HEK293T (cell line): ENCODE measurements around the gene RAB11FIP5.

Experiments
- CTCF ChIA-PET: fragments of 350-600 bp; formaldehyde crosslinking; extraction: SDS; loops from one replicate; lab custom pipeline; 2021; ENCODE audit warnings: antibody characterized with exemption, inconsistent platforms; lab: Yijun Ruan, JAX
- POLR2A ChIA-PET: fragments of 350-600 bp; formaldehyde crosslinking; extraction: SDS; loops from one replicate; lab custom pipeline; 2020; ENCODE audit warnings: antibody characterized with exemption, inconsistent platforms; lab: Yijun Ruan, JAX
- DNase-seq: peaks from one replicate; pipeline ENCODE4 v3.0.0; 2012; ENCODE audit warnings: mixed read lengths; ENCODE audit errors: extremely low spot score
- ARNT ChIP-seq: fragments of 450-650 bp; IDR thresholded peaks from 2 replicates; pipeline ENCODE4 v1.6.1; 2017; ENCODE audit warnings: mild to moderate bottlenecking
- BHLHE40 ChIP-seq: fragments of 450-650 bp; IDR thresholded peaks from 2 replicates; pipeline ENCODE4 v1.6.1; 2016; ENCODE audit warnings: mild to moderate bottlenecking, moderate library complexity, borderline replicate concordance
- CTBP1 ChIP-seq: fragments of 450-650 bp; IDR thresholded peaks from 2 replicates; pipeline ENCODE4 v1.6.1; 2016; ENCODE audit warnings: borderline replicate concordance
- ELF4 ChIP-seq: fragments of 450-650 bp; IDR thresholded peaks from 2 replicates; pipeline ENCODE4 v1.6.1; 2017; ENCODE audit warnings: antibody characterized with exemption
- FOXA1 ChIP-seq: fragments of 450-650 bp; IDR thresholded peaks from 2 replicates; pipeline ENCODE4 v1.6.1; 2016; ENCODE audit warnings: mild to moderate bottlenecking
- FOXK2 ChIP-seq: fragments of 450-650 bp; IDR thresholded peaks from 2 replicates; pipeline ENCODE4 v1.6.1; 2016; ENCODE audit warnings: mild to moderate bottlenecking
- FOXM1 ChIP-seq: fragments of 450-650 bp; IDR thresholded peaks from 2 replicates; pipeline ENCODE4 v1.6.1; 2017; ENCODE audit warnings: mild to moderate bottlenecking, borderline replicate concordance
- HDGF ChIP-seq: fragments of 450-650 bp; IDR thresholded peaks from 2 replicates; pipeline ENCODE4 v1.6.1; 2017; ENCODE audit warnings: antibody characterized with exemption, borderline replicate concordance
- L3MBTL2 ChIP-seq: fragments of 450-650 bp; conservative IDR thresholded peaks from 2 replicates; pipeline ENCODE4 v1.6.1; 2016; ENCODE audit warnings: mild to moderate bottlenecking
- LEF1 ChIP-seq: fragments of 450-650 bp; IDR thresholded peaks from 2 replicates; pipeline ENCODE4 v1.6.1; 2017; ENCODE audit warnings: mild to moderate bottlenecking, borderline replicate concordance
- NFRKB ChIP-seq: fragments of 450-650 bp; IDR thresholded peaks from 2 replicates; pipeline ENCODE4 v1.6.1; 2016; ENCODE audit warnings: mild to moderate bottlenecking, moderate library complexity
- PKNOX1 ChIP-seq: fragments of 450-650 bp; IDR thresholded peaks from 2 replicates; pipeline ENCODE4 v1.6.1; 2016
- SP1 ChIP-seq: fragments of 450-650 bp; IDR thresholded peaks from 2 replicates; pipeline ENCODE4 v1.6.1; 2017
- SUZ12 ChIP-seq: fragments of 450-650 bp; IDR thresholded peaks from 2 replicates; pipeline ENCODE4 v1.6.1; 2016; ENCODE audit warnings: mild to moderate bottlenecking
- TARDBP ChIP-seq: fragments of 450-650 bp; IDR thresholded peaks from 2 replicates; pipeline ENCODE4 v1.6.1; 2016
- ZNF384 ChIP-seq: fragments of 450-650 bp; IDR thresholded peaks from 2 replicates; pipeline ENCODE4 v1.6.1; 2016

Gene RAB11FIP5

GRCh38 chr2:73082523-73083410, 30.0 kb downstream of the RAB11FIP5 start:
- no peak for DNase-seq
- TF ChIP-seq CTBP1 (no peak), NFRKB (no peak), L3MBTL2 (no peak), FOXK2 (no peak), TARDBP (no peak), ELF4 (no peak), FOXA1 (no peak)
- CTCF ChIA-PET: no interaction called here
- POLR2A ChIA-PET: interaction anchor here (1.1 kb wide), 1 partner anchor 11 kb away, joined by 4 read pairs; the partner anchor contains the start of gene SFXN5

DNA sequence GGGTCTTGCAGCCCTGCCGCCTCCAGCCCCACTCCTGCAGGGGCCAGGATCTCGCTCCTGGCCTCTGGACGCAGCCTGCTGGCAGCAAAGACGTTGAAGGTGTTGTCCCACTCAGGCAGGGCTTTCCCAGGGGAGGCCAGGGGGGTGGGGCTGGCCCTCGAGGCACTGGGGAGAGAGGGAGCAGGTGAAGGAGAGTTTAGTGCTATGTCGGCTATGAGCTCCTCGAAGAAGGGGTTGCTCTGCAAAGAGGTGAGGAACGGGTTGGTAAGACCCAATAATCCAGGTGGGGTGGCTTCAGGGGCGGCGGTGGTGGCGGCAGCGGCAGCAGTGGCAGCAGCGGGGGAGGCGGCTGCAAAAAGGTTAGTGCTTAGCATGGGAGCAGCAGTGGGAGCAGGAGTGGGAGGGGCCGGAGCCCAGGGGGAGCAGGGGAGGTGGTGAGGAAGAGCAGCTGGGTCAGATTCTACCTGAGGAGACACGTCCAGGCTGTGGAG, 31.5 kb downstream of the RAB11FIP5 start:
- no peak for DNase-seq
- CTCF ChIA-PET: interaction anchor here (0.8 kb wide), 1 partner anchor 89 kb away, joined by 3 read pairs; no protein-coding TSS in a partner anchor
- POLR2A ChIA-PET: no interaction called here
- TF ChIP-seq FOXA1 (no peak), HDGF (no peak), TARDBP (no peak), ARNT (no peak), NFRKB (no peak), ZNF384 (no peak), BHLHE40 (no peak), PKNOX1 (no peak), CTBP1 (no peak), FOXM1 (no peak), LEF1 (no peak)

DNA sequence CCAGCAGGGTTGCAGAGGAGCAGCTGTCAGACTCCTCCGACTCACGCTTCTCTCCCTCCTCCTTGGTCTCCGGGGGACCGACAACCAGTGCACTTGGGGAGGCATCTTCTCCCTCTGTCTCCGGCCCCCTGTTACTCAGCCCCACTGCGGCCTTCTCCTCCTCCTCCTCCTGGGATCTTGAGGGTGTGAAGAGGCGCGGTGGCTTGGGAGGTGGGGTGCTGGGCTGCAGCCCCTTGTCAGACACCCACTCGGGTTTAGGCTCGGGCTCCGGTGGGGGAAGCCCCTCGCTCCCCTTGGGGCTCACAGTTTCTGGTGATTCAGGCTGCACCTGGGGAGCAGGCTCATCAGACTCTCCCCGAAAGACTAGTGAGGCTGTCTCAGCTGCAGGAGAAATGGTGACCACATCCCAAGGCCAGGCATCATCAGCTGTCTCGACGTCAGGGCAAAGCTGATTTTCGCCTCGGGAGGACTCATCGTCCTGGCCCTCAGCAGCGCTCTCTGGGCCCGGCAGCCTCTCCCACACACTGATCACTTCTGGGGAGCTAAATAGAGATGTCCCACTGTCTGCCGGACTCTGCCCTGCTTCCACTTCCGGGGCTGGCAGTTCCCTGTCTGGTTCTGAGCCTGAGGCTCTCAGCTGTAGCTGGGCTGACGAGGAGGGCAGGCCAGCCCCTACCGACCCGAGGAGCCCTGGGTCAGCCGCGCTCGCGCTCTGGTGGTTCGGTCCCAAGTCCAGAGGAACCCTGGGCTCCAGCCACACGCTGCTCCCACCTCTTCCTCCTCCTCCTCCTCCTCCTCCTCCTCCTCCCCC, 32.2 kb downstream of the RAB11FIP5 start:
- CTCF ChIA-PET: no interaction called here

DNA sequence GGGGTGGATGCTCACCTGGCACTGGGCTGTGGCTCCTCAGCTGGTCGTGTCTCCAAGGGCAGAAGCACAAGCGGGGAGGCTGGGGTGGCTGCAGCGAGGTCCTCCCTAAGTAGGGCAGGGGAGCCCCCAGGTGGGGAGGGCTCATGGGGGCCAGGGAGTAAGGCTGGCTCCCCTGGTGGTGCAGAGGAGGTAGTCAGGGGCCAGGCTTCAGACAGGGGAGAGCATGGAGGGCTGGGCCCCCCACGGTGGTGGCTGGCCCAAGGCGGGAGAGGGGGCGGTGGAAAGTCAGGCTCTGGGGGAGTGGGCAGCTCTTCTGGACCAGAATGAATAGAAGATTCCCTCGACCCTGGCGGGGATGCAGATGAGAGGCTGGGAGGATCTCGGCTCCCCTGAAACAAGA, 33.1 kb downstream of the RAB11FIP5 start:
- DNase-seq: no peak
- POLR2A ChIA-PET: interaction anchor here (1.1 kb wide), 1 partner anchor 8 kb away, joined by 5 read pairs; the partner anchor contains the start of gene SFXN5
- CTCF ChIA-PET: interaction anchor here (0.8 kb wide), 1 partner anchor 77 kb away, joined by 3 read pairs; no protein-coding TSS in a partner anchor
- TF ChIP-seq SUZ12 (no peak), BHLHE40 (no peak), SP1 (no peak), FOXA1 (no peak), ARNT (no peak), ZNF384 (no peak), ELF4 (no peak), L3MBTL2 (no peak), FOXM1 (no peak), HDGF (no peak), NFRKB (no peak)

More for the DNA sequence above, 32.2 kb downstream of the RAB11FIP5 start:
- DNase-seq: no peak
- no peak for TF ChIP-seq L3MBTL2
- TF ChIP-seq SUZ12: no peak
- TF ChIP-seq FOXA1: no peak
- no peak for TF ChIP-seq ZNF384
- TF ChIP-seq FOXK2: no peak
- TF ChIP-seq TARDBP: no peak
- TF ChIP-seq NFRKB: no peak
- no peak for TF ChIP-seq SP1
- no peak for TF ChIP-seq HDGF
- TF ChIP-seq BHLHE40: no peak
- no peak for TF ChIP-seq CTBP1
- TF ChIP-seq FOXM1: no peak
- no peak for TF ChIP-seq PKNOX1
- POLR2A ChIA-PET: interaction anchor here (1.1 kb wide), 1 partner anchor 9 kb away, joined by 5 read pairs; the partner anchor contains the start of gene SFXN5

DNA sequence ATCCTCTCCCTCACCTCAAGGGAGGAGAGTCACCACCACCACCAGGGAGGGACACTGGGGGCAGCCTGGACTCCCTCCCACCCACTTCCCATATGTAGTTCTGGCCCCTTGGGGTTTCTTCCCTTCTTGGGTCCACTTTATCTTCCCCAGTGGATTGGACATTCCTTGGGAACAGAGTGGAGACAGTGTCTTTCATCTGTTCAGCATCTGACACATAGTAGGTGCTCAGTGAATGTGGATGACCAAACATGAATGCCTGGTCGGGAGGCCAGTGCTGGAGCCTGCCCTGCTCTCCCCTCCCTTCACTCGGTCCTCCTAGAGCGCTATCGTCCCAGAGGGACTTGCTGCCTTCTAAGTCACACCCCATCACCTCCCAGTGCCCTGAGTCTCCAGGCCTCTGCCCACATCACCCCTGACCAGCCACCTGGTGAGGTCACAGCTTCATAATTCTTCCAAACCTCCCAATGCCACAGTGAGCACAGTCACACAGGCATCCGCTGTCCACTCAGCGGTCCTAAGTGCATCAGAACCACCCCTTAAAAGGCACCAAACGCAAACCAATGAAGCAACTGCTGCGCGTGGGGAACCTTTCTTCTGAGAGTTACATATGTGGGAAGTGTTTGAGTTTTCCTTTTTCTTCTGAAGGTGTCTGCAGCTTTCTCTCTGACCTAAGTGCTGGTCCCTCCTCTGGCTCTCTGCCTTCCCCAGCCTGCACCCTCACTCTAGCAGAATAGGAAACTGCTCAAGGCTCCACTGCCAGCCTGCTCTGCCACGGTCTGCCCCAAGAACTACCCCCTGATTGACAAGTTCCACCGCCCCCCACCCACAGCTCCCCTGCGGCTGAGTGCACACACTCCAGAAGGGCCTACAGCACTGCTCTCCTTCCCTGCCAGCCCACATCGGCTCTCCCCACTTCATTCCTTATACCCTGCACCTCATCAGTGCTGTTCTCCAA, 34.0 kb downstream of the RAB11FIP5 start:
- ChIA-PET CTCF (interaction anchor here (1.0 kb wide), 1 partner anchor 10 kb away, joined by 3 read pairs; no protein-coding TSS in a partner anchor), POLR2A (no interaction called here)
- no peak for DNase-seq
- no peak for TF ChIP-seq ELF4
